Measurements from ENCODE around the gene MAST2.

GRCh38 chr1:45942411-45942810 is 139.0 kb downstream of the MAST2 start:
- TF ChIP-seq POLR2A (IDR thresholded peaks at IDR 0.05; ENCODE audit: low read depth, low read length) (no peak), FOS (IDR thresholded peaks at IDR 0.05; ENCODE audit: low read depth, low read length) (no peak), SMC3 (IDR thresholded peaks at IDR 0.05; ENCODE audit: low read depth, low read length) (no peak), MAFK (IDR thresholded peaks at IDR 0.05; ENCODE audit: low read depth, low read length) (no peak), CTCF (conservative IDR thresholded peaks at IDR 0.05; ENCODE audit: low read depth, low read length) (no peak), MXI1 (IDR thresholded peaks at IDR 0.05; ENCODE audit: borderline replicate concordance, low read depth, low read length) (no peak), RFX5 (IDR thresholded peaks at IDR 0.05; ENCODE audit: low read depth, low read length) (no peak), RAD21 (IDR thresholded peaks at IDR 0.05; ENCODE audit: low read length) (no peak)

Data from IMR-90 (cell line).